Measurements from ENCODE around the gene ARHGEF38.

The ARHGEF38 gene

DNA sequence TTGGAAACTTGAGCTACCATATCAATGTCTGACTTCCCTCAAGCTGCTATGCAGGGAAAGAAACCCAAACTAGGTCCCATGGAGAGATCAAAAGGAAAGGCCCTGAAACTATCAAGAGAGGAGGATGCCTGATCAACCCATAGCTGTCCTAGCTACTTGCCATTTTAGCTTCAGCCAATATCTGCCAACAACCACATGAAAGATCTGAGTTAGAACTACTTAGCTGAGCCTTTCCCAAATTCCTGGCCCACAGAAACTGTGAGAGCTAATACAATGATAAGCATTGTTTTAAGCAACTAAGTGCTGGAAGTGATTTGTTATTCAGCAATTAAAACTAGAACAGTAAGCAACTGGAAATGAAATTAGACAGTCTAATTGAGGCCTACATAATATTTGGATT, 6.3 kb upstream of the ARHGEF38 start:
- DNase-seq (ENCODE audit: low spot score) = no peak
- Histone ChIP-seq H3K14ac (ENCODE audit: low read length) (no peak overlapping the region), H2BK12ac (ENCODE audit: low read length) (no peak overlapping the region), H3K18ac (ENCODE audit: low read length) (no peak overlapping the region), H2AFZ (ENCODE audit: low read length) (no peak overlapping the region), H3K4me3 (ENCODE audit: low read length in 2 of 2) (no peak overlapping the region), H2AK5ac (ENCODE audit: low read depth, low read length) (no peak overlapping the region), H3K36me3 (replicated peaks in 1 of 2; ENCODE audit: control insufficient read depth in 2 of 2, insufficient read depth in 2 of 2, low read length in 2 of 2) (no peaks in the 10 kb centered on the region), H3K27me3 (ENCODE audit: control insufficient read depth in 3 of 3, insufficient read depth in 3 of 3, low read depth in 1 of 3, low read length in 3 of 3) (no peaks in the 10 kb centered on the region), H3K27ac (replicated peaks; ENCODE audit: low read length) (no peak overlapping the region), H3K79me1 (ENCODE audit: low read depth, low read length) (no peaks in the 10 kb centered on the region), H3K4me1 (ENCODE audit: control insufficient read depth in 2 of 2, insufficient read depth in 1 of 2, low read depth in 1 of 2, low read length in 2 of 2) (no peaks in the 10 kb centered on the region), H3K9me3 (replicated peaks in 1 of 2; ENCODE audit: control insufficient read depth in 2 of 2, insufficient read depth in 1 of 2, low read depth in 1 of 2, low read length in 2 of 2) (no peaks in the 10 kb centered on the region), H2BK5ac (ENCODE audit: low read length) (no peak overlapping the region), H2BK15ac (ENCODE audit: low read length) (no peak overlapping the region), H3K4me2 (ENCODE audit: insufficient read depth, low read length, poor library complexity, severe bottlenecking) (no peak overlapping the region), H3K9ac (ENCODE audit: low read depth, low read length, poor library complexity) (no peak overlapping the region), H2BK120ac (ENCODE audit: low read depth, low read length) (no peak overlapping the region), H4K91ac (ENCODE audit: low read depth, low read length, poor library complexity) (no peak overlapping the region), H4K8ac (ENCODE audit: low read depth, low read length) (no peak overlapping the region), H3K23ac (ENCODE audit: low read depth, low read length, poor library complexity) (no peak overlapping the region), H3K4ac (ENCODE audit: low read length) (no peak overlapping the region)

DNA sequence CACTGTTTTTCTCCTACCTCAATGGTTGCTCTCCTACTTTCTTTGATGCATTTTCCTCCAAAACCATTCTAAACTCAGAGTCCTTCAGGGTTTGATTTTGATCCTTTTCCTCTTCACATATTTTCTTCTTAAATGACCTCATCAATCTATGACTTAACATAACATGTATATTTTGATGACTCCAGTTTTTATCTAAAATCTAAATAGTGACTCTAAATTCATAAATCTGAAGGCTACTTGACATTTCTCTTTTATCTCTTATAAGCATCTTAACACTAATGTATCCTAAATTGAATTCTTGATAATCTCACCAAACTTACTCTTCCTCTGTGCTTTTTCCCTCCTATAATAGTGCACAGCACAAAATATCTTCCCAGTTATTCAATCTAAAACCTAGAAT, 4.7 kb upstream of the ARHGEF38 start:
- H3K9me3 ChIP-seq (replicated peaks in 1 of 2; ENCODE audit: control insufficient read depth in 2 of 2, insufficient read depth in 1 of 2, low read depth in 1 of 2, low read length in 2 of 2) = no peaks in the 10 kb centered on the region
- H2BK15ac ChIP-seq (ENCODE audit: low read length) = no peak overlapping the region
- H3K23ac ChIP-seq (ENCODE audit: low read depth, low read length, poor library complexity) = no peak overlapping the region
- no peak overlapping the region for H3K18ac ChIP-seq (ENCODE audit: low read length)
- H3K9ac ChIP-seq (ENCODE audit: low read depth, low read length, poor library complexity) = no peak overlapping the region
- no peak overlapping the region for H3K14ac ChIP-seq (ENCODE audit: low read length)
- H2BK120ac ChIP-seq (ENCODE audit: low read depth, low read length) = no peak overlapping the region
- no peak overlapping the region for H3K4me3 ChIP-seq (ENCODE audit: low read length in 2 of 2)
- DNase-seq (ENCODE audit: low spot score) = no peak
- no peak overlapping the region for H2BK5ac ChIP-seq (ENCODE audit: low read length)
- no peak overlapping the region for H2AFZ ChIP-seq (ENCODE audit: low read length)
- no peak overlapping the region for H3K4me2 ChIP-seq (ENCODE audit: insufficient read depth, low read length, poor library complexity, severe bottlenecking)
- no peak overlapping the region for H3K27ac ChIP-seq (replicated peaks; ENCODE audit: low read length)
- H2BK12ac ChIP-seq (ENCODE audit: low read length) = no peak overlapping the region
- H4K91ac ChIP-seq (ENCODE audit: low read depth, low read length, poor library complexity) = no peak overlapping the region
- H2AK5ac ChIP-seq (ENCODE audit: low read depth, low read length) = no peak overlapping the region
- no peaks in the 10 kb centered on the region for H3K79me1 ChIP-seq (ENCODE audit: low read depth, low read length)
- H3K27me3 ChIP-seq (ENCODE audit: control insufficient read depth in 3 of 3, insufficient read depth in 3 of 3, low read depth in 1 of 3, low read length in 3 of 3) = peaks cover 0 to 5% (median 0%) of the 10 kb centered on the region in 3 experiments
- H3K4me1 ChIP-seq (ENCODE audit: control insufficient read depth in 2 of 2, insufficient read depth in 1 of 2, low read depth in 1 of 2, low read length in 2 of 2) = peaks cover 0 to 8% of the 10 kb centered on the region in 2 donors
- no peak overlapping the region for H3K4ac ChIP-seq (ENCODE audit: low read length)
- no peaks in the 10 kb centered on the region for H3K36me3 ChIP-seq (replicated peaks in 1 of 2; ENCODE audit: control insufficient read depth in 2 of 2, insufficient read depth in 2 of 2, low read length in 2 of 2)
- H4K8ac ChIP-seq (ENCODE audit: low read depth, low read length) = no peak overlapping the region

DNA sequence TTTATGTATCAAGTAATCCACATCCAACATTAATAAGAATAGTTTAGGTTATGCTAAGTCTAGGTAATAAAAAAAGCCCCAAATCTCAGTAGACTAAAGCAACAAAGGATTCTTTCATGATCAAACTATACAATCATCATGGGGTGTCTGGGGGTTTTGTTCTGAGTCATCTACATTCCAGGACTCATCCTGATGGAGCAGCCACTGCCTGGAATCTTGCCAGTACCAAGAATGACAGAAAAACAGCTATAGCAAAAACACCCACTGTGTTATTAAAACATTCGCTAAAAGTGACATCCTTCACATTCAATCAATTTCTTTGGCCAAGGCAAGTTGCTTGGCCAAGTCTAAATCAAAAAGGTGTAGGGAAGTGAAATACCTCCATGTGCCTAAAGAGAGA, 3.9 kb upstream of the ARHGEF38 start:
- no CpG with 5 or more reads among the region's 1 CpG for WGBS, 2 donors (ENCODE audit: extremely low coverage in 2 of 2, insufficient read length in 2 of 2, insufficient replicate concordance in 1 of 2)
- H2BK12ac ChIP-seq (ENCODE audit: low read length) = no peak overlapping the region
- no peak for DNase-seq (ENCODE audit: low spot score)
- no peaks in the 10 kb centered on the region for H3K79me1 ChIP-seq (ENCODE audit: low read depth, low read length)
- H3K4me2 ChIP-seq (ENCODE audit: insufficient read depth, low read length, poor library complexity, severe bottlenecking) = no peak overlapping the region
- no peak overlapping the region for H2AK5ac ChIP-seq (ENCODE audit: low read depth, low read length)
- no peak overlapping the region for H2AFZ ChIP-seq (ENCODE audit: low read length)
- H3K27me3 ChIP-seq (ENCODE audit: control insufficient read depth in 3 of 3, insufficient read depth in 3 of 3, low read depth in 1 of 3, low read length in 3 of 3) = peaks cover 0 to 5% (median 0%) of the 10 kb centered on the region in 3 experiments
- H3K9me3 ChIP-seq (replicated peaks in 1 of 2; ENCODE audit: control insufficient read depth in 2 of 2, insufficient read depth in 1 of 2, low read depth in 1 of 2, low read length in 2 of 2) = no peaks in the 10 kb centered on the region
- no peak overlapping the region for H2BK120ac ChIP-seq (ENCODE audit: low read depth, low read length)
- H3K18ac ChIP-seq (ENCODE audit: low read length) = no peak overlapping the region
- H2BK5ac ChIP-seq (ENCODE audit: low read length) = no peak overlapping the region
- no peaks in the 10 kb centered on the region for H3K36me3 ChIP-seq (replicated peaks in 1 of 2; ENCODE audit: control insufficient read depth in 2 of 2, insufficient read depth in 2 of 2, low read length in 2 of 2)
- H3K4me3 ChIP-seq (ENCODE audit: low read length in 2 of 2) = no peak overlapping the region
- H2BK15ac ChIP-seq (ENCODE audit: low read length) = no peak overlapping the region
- H3K4ac ChIP-seq (ENCODE audit: low read length) = no peak overlapping the region
- peaks cover 0 to 8% of the 10 kb centered on the region in 2 donors for H3K4me1 ChIP-seq (ENCODE audit: control insufficient read depth in 2 of 2, insufficient read depth in 1 of 2, low read depth in 1 of 2, low read length in 2 of 2)
- H3K9ac ChIP-seq (ENCODE audit: low read depth, low read length, poor library complexity) = no peak overlapping the region
- H3K23ac ChIP-seq (ENCODE audit: low read depth, low read length, poor library complexity) = no peak overlapping the region
- H3K27ac ChIP-seq (replicated peaks; ENCODE audit: low read length) = no peak overlapping the region
- no peak overlapping the region for H4K91ac ChIP-seq (ENCODE audit: low read depth, low read length, poor library complexity)
- H3K14ac ChIP-seq (ENCODE audit: low read length) = no peak overlapping the region
- H4K8ac ChIP-seq (ENCODE audit: low read depth, low read length) = no peak overlapping the region

DNA sequence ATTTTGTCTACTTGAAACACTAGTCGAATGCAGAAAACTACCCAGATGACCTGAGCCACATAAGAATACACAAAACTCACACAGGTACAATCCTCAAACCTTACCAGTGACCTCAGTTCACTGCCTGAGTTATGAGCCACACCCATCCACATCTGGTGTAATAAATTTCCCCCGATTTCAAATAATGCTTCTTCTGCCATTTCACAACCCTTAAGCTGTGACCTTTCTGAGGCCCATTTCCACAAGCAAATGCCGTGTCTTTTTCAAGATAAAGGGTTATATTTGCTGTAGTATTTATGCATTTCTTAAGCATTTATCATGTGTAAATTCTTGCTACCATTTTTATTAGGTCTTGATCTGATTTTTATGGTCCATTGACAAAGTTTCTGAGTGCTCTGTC, 1.8 kb upstream of the ARHGEF38 start:
- no peak overlapping the region for H3K14ac ChIP-seq (ENCODE audit: low read length)
- no peaks in the 10 kb centered on the region for H3K9me3 ChIP-seq (replicated peaks in 1 of 2; ENCODE audit: control insufficient read depth in 2 of 2, insufficient read depth in 1 of 2, low read depth in 1 of 2, low read length in 2 of 2)
- peaks cover 0 to 13% of the 10 kb centered on the region in 2 donors for H3K4me1 ChIP-seq (ENCODE audit: control insufficient read depth in 2 of 2, insufficient read depth in 1 of 2, low read depth in 1 of 2, low read length in 2 of 2)
- no peak overlapping the region for H3K4ac ChIP-seq (ENCODE audit: low read length)
- H2BK120ac ChIP-seq (ENCODE audit: low read depth, low read length) = no peak overlapping the region
- H3K27ac ChIP-seq (replicated peaks; ENCODE audit: low read length) = no peak overlapping the region
- no peak overlapping the region for H4K8ac ChIP-seq (ENCODE audit: low read depth, low read length)
- H2AFZ ChIP-seq (ENCODE audit: low read length) = no peak overlapping the region
- no CpG with 5 or more reads among the region's 3 CpGs for WGBS, 2 donors (ENCODE audit: extremely low coverage in 2 of 2, insufficient read length in 2 of 2, insufficient replicate concordance in 1 of 2)
- H2AK5ac ChIP-seq (ENCODE audit: low read depth, low read length) = no peak overlapping the region
- no peak overlapping the region for H3K23ac ChIP-seq (ENCODE audit: low read depth, low read length, poor library complexity)
- no peak overlapping the region for H3K4me3 ChIP-seq (ENCODE audit: low read length in 2 of 2)
- no peak overlapping the region for H3K18ac ChIP-seq (ENCODE audit: low read length)
- no peak overlapping the region for H2BK12ac ChIP-seq (ENCODE audit: low read length)
- no peak overlapping the region for H2BK5ac ChIP-seq (ENCODE audit: low read length)
- H3K9ac ChIP-seq (ENCODE audit: low read depth, low read length, poor library complexity) = no peak overlapping the region
- no peak overlapping the region for H3K4me2 ChIP-seq (ENCODE audit: insufficient read depth, low read length, poor library complexity, severe bottlenecking)
- no peaks in the 10 kb centered on the region for H3K36me3 ChIP-seq (replicated peaks in 1 of 2; ENCODE audit: control insufficient read depth in 2 of 2, insufficient read depth in 2 of 2, low read length in 2 of 2)
- no peaks in the 10 kb centered on the region for H3K79me1 ChIP-seq (ENCODE audit: low read depth, low read length)
- H4K91ac ChIP-seq (ENCODE audit: low read depth, low read length, poor library complexity) = no peak overlapping the region
- no peak overlapping the region for H2BK15ac ChIP-seq (ENCODE audit: low read length)
- H3K27me3 ChIP-seq (ENCODE audit: control insufficient read depth in 3 of 3, insufficient read depth in 3 of 3, low read depth in 1 of 3, low read length in 3 of 3) = peaks cover 0 to 5% (median 0%) of the 10 kb centered on the region in 3 experiments
- no peak for DNase-seq (ENCODE audit: low spot score)
